ENCODE results near the gene VPS4A. TPM values are rescaled to one million over a fixed set of nuclear protein-coding genes. Genes with fewer than 3 reads are reported as not detected.

Gene VPS4A
- total RNA-seq, 2 experiments from 2014 or later: 32.3 to 34.9 TPM

GRCh38 chr16:69334696-69335095 is 23.5 kb downstream of the VPS4A start:
- Mint-ChIP-seq H3K36me3 (ENCODE audit: low read depth) (peaks cover 45% of the 10 kb centered on the region), H3K27ac (no peak overlapping the region), H3K27me3 (no peaks in the 10 kb centered on the region), H3K9me3 (no peaks in the 10 kb centered on the region), H3K4me1 (peaks cover 41% of the 10 kb centered on the region), H3K4me3 (no peak overlapping the region)
- ChIA-PET CTCF (no interaction called here), POLR2A (interaction anchor here (0.6 kb wide), 1 partner anchor 146 kb away, joined by 4 read pairs; no protein-coding TSS in a partner anchor)
- DNase-seq: no peak

- H3K4me1 Mint-ChIP-seq: peaks cover 56% of the 10 kb centered on the region
- peak overlapping the region; percentile 97 for H3K4me3 Mint-ChIP-seq
- ChIA-PET POLR2A (interaction anchor here (0.6 to 8.8 kb wide), 12 partner anchors 10 to 416 kb away, joined by 3 to 151 read pairs (median 4); partner anchors contain the start of genes CHTF8, NOB1, PDF and SNTB2), CTCF (interaction anchor here (0.8 to 1.8 kb wide), 7 partner anchors 9 to 188 kb away, joined by 3 to 15 read pairs (median 4); partner anchors contain the start of genes PDF and TERF2)
- H3K36me3 Mint-ChIP-seq (ENCODE audit: low read depth): peaks cover 66% of the 10 kb centered on the region
- peak overlapping the region; percentile 83 for H3K27ac Mint-ChIP-seq
- DNase-seq: no peak
- H3K27me3 Mint-ChIP-seq: no peaks in the 10 kb centered on the region
- H3K9me3 Mint-ChIP-seq: no peaks in the 10 kb centered on the region
These were observed 27.6 kb downstream of the VPS4A start for GRCh38 chr16:69338557-69339288.

GRCh38 chr16:69339289-69340094 is 28.3 kb downstream of the VPS4A start, which contains the start of the genes COG8 and NIP7:
TSS of gene COG8 (minus strand) at chr16:69339564. CDS start at chr16:69339552, 12 bp downstream.
TSS of gene NIP7 (plus strand) at chr16:69339772. CDS start at chr16:69339830, 58 bp downstream.
- peaks cover 56% of the 10 kb centered on the region for H3K4me1 Mint-ChIP-seq
- H3K9me3 Mint-ChIP-seq: no peaks in the 10 kb centered on the region
- H3K27ac Mint-ChIP-seq: peak within 1 kb of the TSS; percentile 91
- peak within 1 kb of the TSS; percentile 97 for H3K4me3 Mint-ChIP-seq
- no peaks in the 10 kb centered on the region for H3K27me3 Mint-ChIP-seq
- peak; percentile 93 for DNase-seq
- ChIA-PET POLR2A (interaction anchor here (0.6 to 8.8 kb wide), 21 partner anchors 9 to 415 kb away, joined by 3 to 151 read pairs (median 4); partner anchors contain the start of genes CHTF8, NOB1, NQO1 and PDF), CTCF (interaction anchor here (0.8 to 2.4 kb wide), 13 partner anchors 8 to 415 kb away, joined by 3 to 15 read pairs (median 4); partner anchors contain the start of genes NOB1, PDF, SNTB2 and TERF2)
- peaks cover 60% of the 10 kb centered on the region for H3K36me3 Mint-ChIP-seq (ENCODE audit: low read depth)

DNA sequence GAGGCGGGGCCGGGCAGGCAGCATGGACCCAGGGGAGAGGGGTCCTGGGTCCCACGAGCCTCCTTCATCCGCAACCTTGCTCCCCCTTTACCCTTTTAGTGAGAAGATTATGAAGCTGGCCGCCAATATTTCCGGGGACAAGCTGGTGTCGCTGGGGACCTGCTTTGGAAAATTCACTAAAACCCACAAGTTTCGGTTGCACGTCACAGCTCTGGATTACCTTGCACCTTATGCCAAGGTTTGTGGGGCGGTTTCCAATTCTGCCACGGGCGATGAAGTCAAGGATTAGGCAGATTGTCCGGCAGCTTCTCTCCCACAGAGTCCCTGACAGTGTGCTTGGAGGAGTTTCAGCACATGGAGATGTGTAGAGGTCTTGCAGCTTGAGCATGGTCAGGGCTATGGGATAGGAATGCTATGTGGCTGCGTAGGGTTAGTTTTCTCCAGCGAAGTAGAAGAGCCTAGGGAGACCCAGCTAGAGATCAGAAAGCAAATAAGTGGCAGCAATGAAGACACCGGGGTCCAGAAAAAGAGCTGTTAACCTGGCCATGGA is 29.0 kb downstream of the VPS4A start:
- Mint-ChIP-seq H3K27ac (peak overlapping the region; percentile 91), H3K36me3 (ENCODE audit: low read depth) (peaks cover 53% of the 10 kb centered on the region), H3K4me1 (peaks cover 58% of the 10 kb centered on the region), H3K4me3 (peak overlapping the region; percentile 97), H3K9me3 (no peaks in the 10 kb centered on the region), H3K27me3 (no peaks in the 10 kb centered on the region)
- peak; percentile 40 for DNase-seq
- CTCF ChIA-PET: interaction anchor here (1.0 to 2.4 kb wide), 6 partner anchors 9 to 414 kb away, joined by 3 to 11 read pairs (median 4); partner anchors contain the start of genes NOB1, PDF and SNTB2
- POLR2A ChIA-PET: interaction anchor here (0.6 to 8.8 kb wide), 17 partner anchors 9 to 415 kb away, joined by 3 to 151 read pairs (median 4); partner anchors contain the start of genes CHTF8, NOB1, NQO1 and PDF

DNA sequence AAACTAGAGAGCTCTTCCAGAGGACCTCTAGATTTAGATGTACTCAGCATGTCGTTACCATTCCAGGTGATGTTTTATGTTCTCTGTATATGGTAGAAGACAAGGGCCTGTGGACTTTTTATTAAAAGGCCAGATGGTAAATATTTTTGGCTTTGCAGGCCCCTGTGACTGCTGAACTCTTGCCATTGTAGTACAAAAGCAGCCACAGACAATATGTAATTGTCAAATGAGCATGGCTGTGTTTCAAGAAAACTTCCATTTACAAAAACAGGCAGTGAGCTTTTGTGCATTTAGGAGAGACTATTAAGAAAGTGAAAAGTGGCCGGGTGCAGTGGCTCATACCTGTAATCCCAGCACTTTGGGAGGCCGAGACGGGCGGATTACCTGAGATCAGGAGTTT is 33.0 kb downstream of the VPS4A start:
- POLR2A ChIA-PET: interaction anchor here (0.7 to 8.8 kb wide), 3 partner anchors 10 to 41 kb away, joined by 3 to 151 read pairs (median 34); partner anchors contain the start of genes PDF and TERF2

DNA sequence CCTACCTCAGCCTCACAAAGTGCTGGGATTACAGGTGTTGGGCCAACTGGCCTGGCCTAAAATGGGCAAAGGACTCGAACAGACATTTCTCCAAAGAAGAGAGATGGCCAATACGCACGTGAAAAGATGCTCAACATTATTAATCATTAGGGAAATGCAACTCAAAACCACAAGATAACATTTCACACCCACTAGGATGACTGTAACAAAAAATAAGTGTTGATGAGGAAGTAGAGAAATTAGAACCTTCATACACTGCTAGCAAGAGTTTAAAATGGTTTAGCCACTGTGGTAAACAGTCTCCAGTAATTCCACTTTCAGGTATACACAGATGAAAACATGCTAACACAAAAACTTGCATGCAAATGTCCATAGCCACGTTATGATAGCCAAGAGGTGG is 34.8 kb downstream of the VPS4A start:
- peaks cover 37% of the 10 kb centered on the region for H3K36me3 Mint-ChIP-seq (ENCODE audit: low read depth)
- ChIA-PET POLR2A (interaction anchor here (1.2 kb wide), 1 partner anchor 17 kb away, joined by 3 read pairs; no protein-coding TSS in a partner anchor), CTCF (no interaction called here)
- no peaks in the 10 kb centered on the region for H3K27me3 Mint-ChIP-seq
- no peak for DNase-seq
- H3K4me3 Mint-ChIP-seq: no peak overlapping the region
- no peaks in the 10 kb centered on the region for H3K9me3 Mint-ChIP-seq
- no peak overlapping the region for H3K27ac Mint-ChIP-seq
- H3K4me1 Mint-ChIP-seq: peaks cover 35% of the 10 kb centered on the region

More for the DNA sequence above, 33.0 kb downstream of the VPS4A start:
- DNase-seq: no peak
- Mint-ChIP-seq H3K4me1 (peaks cover 46% of the 10 kb centered on the region), H3K9me3 (no peaks in the 10 kb centered on the region), H3K27ac (no peak overlapping the region), H3K27me3 (no peaks in the 10 kb centered on the region), H3K36me3 (ENCODE audit: low read depth) (peaks cover 42% of the 10 kb centered on the region), H3K4me3 (no peak overlapping the region)
- CTCF ChIA-PET: no interaction called here

- CTCF ChIA-PET: no interaction called here
- Mint-ChIP-seq H3K9me3 (no peaks in the 10 kb centered on the region), H3K36me3 (ENCODE audit: low read depth) (peaks cover 29% of the 10 kb centered on the region), H3K4me1 (peaks cover 27% of the 10 kb centered on the region), H3K27me3 (no peaks in the 10 kb centered on the region), H3K4me3 (no peak overlapping the region), H3K27ac (no peak overlapping the region)
- no peak for DNase-seq
- POLR2A ChIA-PET: interaction anchor here (1.2 kb wide), 1 partner anchor 18 kb away, joined by 3 read pairs; no protein-coding TSS in a partner anchor
These were observed 35.5 kb downstream of the VPS4A start for GRCh38 chr16:69346683-69347082.

DNA sequence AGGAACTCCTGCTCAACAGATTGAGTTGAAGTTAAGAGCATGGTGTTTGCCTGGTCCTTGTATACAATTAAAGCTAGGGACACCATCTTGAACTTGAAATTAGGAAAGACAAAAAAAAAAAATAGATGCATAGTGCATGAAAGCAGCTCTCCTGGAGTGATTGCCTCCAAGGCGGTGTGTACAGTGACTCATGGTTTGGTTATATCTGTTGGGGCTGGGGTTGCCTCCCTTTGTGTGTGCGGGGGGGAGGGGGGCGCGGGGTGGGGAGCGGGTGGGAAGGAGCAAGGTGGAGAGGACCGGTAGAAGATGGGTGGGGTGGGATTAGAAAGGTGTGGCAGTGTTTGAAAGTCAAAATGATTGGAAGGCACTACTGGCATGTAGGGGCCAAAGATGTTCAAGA is 37.1 kb downstream of the VPS4A start:
- H3K27me3 Mint-ChIP-seq: no peaks in the 10 kb centered on the region
- ChIA-PET POLR2A (interaction anchor here (1.0 to 1.4 kb wide), 3 partner anchors 10 to 24 kb away, joined by 3 to 4 read pairs (median 3); no protein-coding TSS in a partner anchor), CTCF (no interaction called here)
- no peak for DNase-seq
- H3K9me3 Mint-ChIP-seq: no peaks in the 10 kb centered on the region
- peaks cover 21% of the 10 kb centered on the region for H3K36me3 Mint-ChIP-seq (ENCODE audit: low read depth)
- H3K4me1 Mint-ChIP-seq: peaks cover 16% of the 10 kb centered on the region
- no peak overlapping the region for H3K4me3 Mint-ChIP-seq
- H3K27ac Mint-ChIP-seq: no peak overlapping the region

GRCh38 chr16:69349536-69349935 is 38.4 kb downstream of the VPS4A start:
- no peaks in the 10 kb centered on the region for H3K9me3 Mint-ChIP-seq
- no peak for DNase-seq
- H3K27me3 Mint-ChIP-seq: no peaks in the 10 kb centered on the region
- H3K36me3 Mint-ChIP-seq (ENCODE audit: low read depth): peaks cover 20% of the 10 kb centered on the region
- no peak overlapping the region for H3K4me3 Mint-ChIP-seq
- POLR2A ChIA-PET: interaction anchor here (1.2 to 2.2 kb wide), 2 partner anchors 9 to 20 kb away, joined by 6 to 7 read pairs; no protein-coding TSS in a partner anchor
- H3K27ac Mint-ChIP-seq: no peak overlapping the region
- CTCF ChIA-PET: no interaction called here
- peaks cover 13% of the 10 kb centered on the region for H3K4me1 Mint-ChIP-seq

DNA sequence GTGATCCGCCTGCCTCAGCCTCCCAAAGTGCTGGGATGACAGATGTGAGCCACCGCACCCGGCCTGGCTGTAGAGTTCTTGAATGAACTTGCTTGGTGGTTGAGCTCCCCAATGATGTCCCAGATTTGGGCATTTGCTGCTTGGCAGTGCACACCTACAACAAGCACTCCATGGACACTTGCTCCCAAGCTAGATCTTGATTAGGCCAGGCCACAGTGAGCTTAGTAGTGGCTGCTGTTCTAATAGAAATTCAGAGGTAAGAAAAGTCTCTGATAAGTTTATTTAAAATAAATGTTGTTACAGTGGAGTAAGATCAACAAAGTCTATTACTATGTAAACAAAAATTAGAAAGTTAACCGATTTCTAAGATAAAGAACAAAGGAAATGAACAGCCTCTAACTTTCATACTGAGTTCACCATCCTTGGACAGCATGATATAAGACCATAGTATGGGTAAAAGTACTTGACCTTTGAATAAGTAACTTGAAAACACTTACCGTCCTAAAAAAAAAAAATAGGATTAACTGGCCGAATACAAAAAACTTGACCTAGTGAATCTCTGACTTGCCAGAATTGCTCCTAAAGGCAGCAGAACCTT is 39.5 kb downstream of the VPS4A start:
- Mint-ChIP-seq H3K27ac (no peak overlapping the region), H3K4me3 (no peak overlapping the region)
- POLR2A ChIA-PET: interaction anchor here (0.9 to 2.2 kb wide), 2 partner anchors 10 to 11 kb away, joined by 3 to 7 read pairs; no protein-coding TSS in a partner anchor

DNA sequence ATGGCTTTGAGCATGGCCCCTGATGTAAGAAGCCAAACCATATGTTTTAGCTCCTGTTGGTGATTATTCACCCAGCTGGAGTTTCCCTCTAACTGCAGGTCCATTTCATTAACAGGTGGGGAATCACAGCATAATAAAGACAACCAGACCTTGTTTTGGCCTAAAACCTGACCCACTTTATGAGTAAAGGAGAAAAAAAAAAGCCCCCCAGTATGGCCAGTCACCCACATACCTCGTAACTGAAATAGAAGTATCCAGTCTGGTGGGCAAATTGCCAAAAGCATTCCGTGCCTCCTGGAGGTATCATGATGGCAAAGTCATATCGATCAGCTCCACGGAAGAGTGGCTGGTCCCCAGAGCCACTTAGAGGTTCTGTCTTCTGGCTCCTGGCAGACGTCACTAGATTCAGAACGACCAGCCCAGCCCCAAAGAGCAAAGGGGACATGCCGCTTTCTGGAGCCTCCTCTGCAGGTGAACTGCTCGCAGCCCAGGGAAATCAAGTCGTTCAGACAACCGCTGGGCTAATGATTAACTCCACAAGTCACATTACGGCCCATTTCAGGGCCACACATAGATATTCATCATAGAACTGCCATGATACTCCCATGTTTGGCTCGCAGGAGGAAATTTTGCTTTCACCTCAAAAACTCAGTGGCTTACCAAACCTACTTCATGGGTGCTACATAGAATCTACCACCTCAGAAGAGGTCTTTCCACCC is 40.3 kb downstream of the VPS4A start, which contains the start of gene TMED6:
TMED6 (minus strand) TSS at position 478 of the 719 bp plus-strand sequence; CDS start at position 445, 33 bp downstream.
- Mint-ChIP-seq H3K4me3 (no peak within 1 kb of the TSS), H3K27ac (no peak within 1 kb of the TSS), H3K36me3 (ENCODE audit: low read depth) (peaks cover 21% of the 10 kb centered on the region), H3K27me3 (no peaks in the 10 kb centered on the region), H3K4me1 (peaks cover 5% of the 10 kb centered on the region), H3K9me3 (no peaks in the 10 kb centered on the region)
- DNase-seq: no peak
- CTCF ChIA-PET: interaction anchor here (0.6 kb wide), 1 partner anchor 30 kb away, joined by 3 read pairs; no protein-coding TSS in a partner anchor
- POLR2A ChIA-PET: interaction anchor here (0.9 kb wide), 1 partner anchor 10 kb away, joined by 3 read pairs; no protein-coding TSS in a partner anchor

More for the DNA sequence above, 39.5 kb downstream of the VPS4A start:
- Mint-ChIP-seq H3K4me1 (peaks cover 11% of the 10 kb centered on the region), H3K9me3 (no peaks in the 10 kb centered on the region), H3K27me3 (no peaks in the 10 kb centered on the region), H3K36me3 (ENCODE audit: low read depth) (peaks cover 23% of the 10 kb centered on the region)
- DNase-seq: no peak
- CTCF ChIA-PET: no interaction called here
